ENCODE measurements around the gene SKIL.

DNA sequence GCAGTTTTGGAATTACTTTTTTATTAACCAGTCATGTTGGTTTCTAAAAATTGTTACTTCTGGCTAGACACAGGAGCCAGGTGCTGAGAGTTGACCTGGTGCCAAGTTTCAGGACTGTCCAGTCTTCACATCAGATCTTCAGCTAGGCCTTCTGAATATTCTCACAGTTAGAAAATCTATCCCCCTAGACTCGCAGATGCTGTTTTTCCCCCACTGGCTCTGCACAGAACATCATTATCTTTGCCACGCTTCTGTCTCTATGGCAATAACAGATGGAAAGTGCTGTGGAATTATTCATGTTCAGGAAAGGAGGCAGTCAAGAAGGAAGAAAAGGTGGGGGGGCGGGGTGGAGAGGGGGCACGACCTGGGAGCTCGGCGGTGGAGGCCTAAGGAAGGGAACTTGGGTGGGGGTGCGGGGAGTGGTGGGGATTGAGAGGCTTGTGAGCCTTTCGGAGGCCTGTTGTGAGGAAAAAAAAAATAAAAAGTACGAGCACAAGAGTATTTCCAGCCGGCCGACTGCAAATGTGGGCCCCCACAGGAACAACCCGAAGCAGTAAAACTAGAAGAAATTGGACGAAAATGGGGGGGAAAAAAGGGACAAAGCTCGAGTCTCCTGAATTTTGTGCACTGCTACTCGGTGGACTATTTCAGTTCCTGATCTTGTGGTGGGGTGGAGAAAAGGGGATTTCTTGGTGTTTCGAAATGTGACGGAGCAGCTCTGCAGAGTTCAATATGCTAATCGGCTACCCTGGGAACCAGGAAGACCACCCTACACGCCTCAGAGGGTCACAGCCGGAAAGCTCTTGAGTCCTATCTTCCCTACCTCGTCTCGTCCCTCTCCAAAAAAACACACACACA is 1.5 kb upstream of the SKIL start:
- no peak for TF ChIP-seq EZH2 (IDR thresholded peaks at IDR 0.05; ENCODE audit: insufficient read depth, poor library complexity, severe bottlenecking)
- no peak for TF ChIP-seq EZH2phosphoT487 (IDR thresholded peaks at IDR 0.05; ENCODE audit: insufficient read depth, low read depth)
